HG03097 (cell line): ENCODE measurements around the gene GPS1.
A peak's percentile ranks its signal among the peaks of the same experiment; 100 is the strongest.

Experiments
- ATAC-seq: cut with Tn5 transposase; IDR thresholded peaks from one replicate; pipeline ENCODE4 v1.9.1; 2021; ENCODE audit not compliant: unreplicated experiment, low FRiP score

GPS1 gene

GRCh38 chr17:82086941-82087906 lies 35.5 kb downstream of the GPS1 start:
- no peak for ATAC-seq

GRCh38 chr17:82087961-82088837 lies 36.5 kb downstream of the GPS1 start:
- no peak for ATAC-seq

- ATAC-seq, result no peak
These were observed 37.4 kb downstream of the GPS1 start for GRCh38 chr17:82088838-82089722.

- ATAC-seq, result no peak
These were observed 38.2 kb downstream of the GPS1 start for GRCh38 chr17:82089723-82090548.

GRCh38 chr17:82090549-82091263 lies 39.0 kb downstream of the GPS1 start:
- ATAC-seq, result no peak

- no peak for ATAC-seq
These were observed 39.8 kb downstream of the GPS1 start for GRCh38 chr17:82091264-82092066.

GRCh38 chr17:82092094-82092586 lies 40.4 kb downstream of the GPS1 start:
- ATAC-seq, result no peak

GRCh38 chr17:82092628-82092994 lies 40.9 kb downstream of the GPS1 start:
- ATAC-seq, result no peak

- ATAC-seq, result no peak
These were observed 41.5 kb downstream of the GPS1 start for GRCh38 chr17:82092995-82093751.

- no peak for ATAC-seq
These were observed 43.5 kb downstream of the GPS1 start for GRCh38 chr17:82094931-82095776.

GRCh38 chr17:82095777-82096708 lies 44.3 kb downstream of the GPS1 start:
- ATAC-seq, result no peak

GRCh38 chr17:82096709-82097183 lies 45.0 kb downstream of the GPS1 start:
- ATAC-seq, result no peak

GRCh38 chr17:82097184-82097918 lies 45.7 kb downstream of the GPS1 start:
- peak; percentile 1 for ATAC-seq

GRCh38 chr17:82097919-82098168 lies 46.1 kb downstream of the GPS1 start:
- ATAC-seq, result peak; percentile 22
